NCI-H69 (cell line): Measurements from ENCODE around the gene KRTAP2-1.

ENCODE experiments used
- DNase-seq: peaks from one replicate; lab custom pipeline; 2025; lab: John Stamatoyannopoulos, UW

The KRTAP2-1 gene

GRCh38 chr17:41012326-41013120 is 34.6 kb downstream of the KRTAP2-1 start:
- no peak for DNase-seq

GRCh38 chr17:41010441-41010840 is 36.7 kb downstream of the KRTAP2-1 start:
- no peak for DNase-seq

- DNase-seq: no peak
Measured at GRCh38 chr17:41009936-41010335, 37.2 kb downstream of the KRTAP2-1 start.

- DNase-seq: peak; percentile 54
Measured at GRCh38 chr17:41009301-41009760, 37.8 kb downstream of the KRTAP2-1 start.

GRCh38 chr17:41008811-41009210 is 38.3 kb downstream of the KRTAP2-1 start, which contains the start of gene KRTAP3-1:
TSS of gene KRTAP3-1 (minus strand) at chr17:41009128. CDS start at chr17:41009074, 54 bp downstream.
- peak; percentile 51 for DNase-seq

- peak; percentile 40 for DNase-seq
Measured at GRCh38 chr17:41004397-41004796, 42.7 kb downstream of the KRTAP2-1 start.

GRCh38 chr17:41003926-41004325 is 43.2 kb downstream of the KRTAP2-1 start:
- no peak for DNase-seq

- DNase-seq: no peak
Measured at GRCh38 chr17:41002814-41003213, 44.3 kb downstream of the KRTAP2-1 start.

GRCh38 chr17:41001795-41002194 is 45.3 kb downstream of the KRTAP2-1 start:
- no peak for DNase-seq

- peak; percentile 35 for DNase-seq
Measured at GRCh38 chr17:40999563-40999962, 47.6 kb downstream of the KRTAP2-1 start, which contains the start of gene KRTAP3-2. TSS of gene KRTAP3-2 (minus strand) at chr17:40999906. CDS start at chr17:40999853, 53 bp downstream.

GRCh38 chr17:40997361-40997760 is 49.8 kb downstream of the KRTAP2-1 start:
- peak; percentile 14 for DNase-seq

GRCh38 chr17:40996829-40997228 is 50.3 kb downstream of the KRTAP2-1 start:
- DNase-seq: no peak
